Ovary (tissue), 9 donors: ENCODE results near the gene SNX32. TPM values are rescaled to one million over a fixed set of nuclear protein-coding genes. Genes with fewer than 3 reads are reported as not detected.

Source experiments
- DNase-seq, 5 donors: peaks; one replicate each; pipeline ENCODE4 v3.0.0-alpha.2; 2019 to 2020
- H3K27ac ChIP-seq, 2 donors: fragments of 200-600 bp; one replicate each; pipeline versions ENCODE4 v1.5.1 to v1.8.0; 2019 to 2022
- H3K27me3 ChIP-seq: fragments of 200-600 bp; one replicate; pipeline ENCODE4 v1.8.0; 2022
- H3K36me3 ChIP-seq: fragments of 200-600 bp; sonication (generic); one replicate; pipeline ENCODE4 v1.5.1; 2019
- H3K4me1 ChIP-seq: one replicate; pipeline ENCODE4 v1.8.1; 2013; ENCODE audit warnings: mild to moderate bottlenecking, moderate library complexity; ENCODE audit not compliant: insufficient read depth
- H3K4me3 ChIP-seq: fragments of 200-600 bp; sonication (generic); one replicate; pipeline ENCODE4 v1.5.1; 2017
- H3K9me3 ChIP-seq, 2 donors: fragments of 200-600 bp in 1 of 2; sonication (generic) in 1 of 2; one replicate each; pipeline versions ENCODE4 v1.5.1 to v1.8.1; 2013 to 2019; ENCODE audit warnings: mild to moderate bottlenecking in 1 of 2, moderate library complexity in 1 of 2
- CTCF ChIP-seq, 3 donors: fragments of 450-650 bp in 2 of 3; fragments of 200-600 bp in 1 of 3; IDR thresholded peaks; one replicate each; pipeline versions ENCODE4 v1.5.1 to v1.8.0; 2016 to 2022; ENCODE audit warnings: antibody characterized with exemption in 3 of 3, mild to moderate bottlenecking in 1 of 3
- EP300 ChIP-seq: sonication (generic); formaldehyde crosslinking; IDR thresholded peaks from one replicate; pipeline ENCODE4 v1.6.1; 2017; ENCODE audit warnings: antibody characterized with exemption
- POLR2A ChIP-seq: fragments of 450-650 bp; IDR thresholded peaks from one replicate; pipeline ENCODE4 v1.6.1; 2017; ENCODE audit warnings: antibody characterized with exemption, mild to moderate bottlenecking, moderate library complexity
- WGBS, 3 donors: extraction: QIAGEN DNeasy Blood & Tissue Kit in 1 of 3; methylation state at CpG; one replicate each; pipeline versions ENCODE4 v1.1.5 to v1.1.7; 2013 to 2017; 5-methylcytosine and 5-hydroxymethylcytosine counted together
- intact Hi-C, 4 donors: fragments of 100-400 bp; cut with DNase I; formaldehyde crosslinking; loops; one replicate each; pipeline versions ENCODE4 v1.11.0 to v1.15.1; 2022 to 2023
- polyA plus RNA-seq, 2 donors: library from polyadenylated mRNA; stranded (reverse); fragments of 200-250 nt in 1 of 2; fragments of 350-450 nt in 1 of 2; fragmentation: Illumina TruSeq in 1 of 2; extraction: RNeasy Lipid Tissue Mini Kit (QIAGEN cat#74804) in 1 of 2; gene quantifications; one replicate each; pipeline ENCODE4 v1.2.3, GENCODE V29; 2013 to 2014
- total RNA-seq, 7 donors: library from RNA; depleted of rRNA in 2 of 7; stranded (reverse); fragments of >200 nt in 2 of 7; fragmentation: NEBNext Ultra II Directional in 3 of 7; extraction: Animal tissue kit (Norgen Biotek cat#: 25700) in 3 of 7; gene quantifications; one replicate each; pipeline versions ENCODE4 v1.1.0 to v1.2.4, GENCODE V29; 2016 to 2023
- donor health status: DM: no; HTN: no; CAD: no; lungs with moderate emphysema.
- donor health status: DM: no; HTN: no; CAD: no.
- donor health status: Bipolar disorder and iron deficiency.
- donor health status: DM: yes; HTN: yes; CAD: no.
- donor health status: DM: no; HTN: no; CAD: no.
- donor health status: DM: yes; HTN: yes; CAD: no.

SNX32 gene
- total and polyA plus RNA-seq, 9 donors, result 0.40 to 3.0 (median 1.3) TPM; not detected in 1

GRCh38 chr11:65811764-65812475, 21.8 kb upstream of the SNX32 start:
- no peak for DNase-seq
- Histone ChIP-seq H3K4me1 (no peaks in the 10 kb centered on the region), H3K9me3 (no peaks in the 10 kb centered on the region), H3K27me3 (no peaks in the 10 kb centered on the region), H3K27ac (no peak overlapping the region), H3K4me3 (no peak overlapping the region), H3K36me3 (no peaks in the 10 kb centered on the region)
- intact Hi-C loops, result loop anchor here in 2 of 4 donors (5.0 to 10.0 kb wide), 2 partner anchors 35 to 97 kb away; partner anchors contain the start of gene KAT5 (in 1 of the 2)
- WGBS, 3 donors, result 48 to 52% (median 49%) methylated on average over 19 of the region's 19 CpGs
- TF ChIP-seq EP300 (no peak), POLR2A (no peak), CTCF (IDR thresholded peaks at IDR 0.05) (no peak)

- intact Hi-C loops, result loop anchor here in 2 of 4 donors (5.0 to 10.0 kb wide), 2 partner anchors 37 to 100 kb away; partner anchors contain the start of gene KAT5 (in 1 of the 2)
- Histone ChIP-seq H3K4me3 (no peak overlapping the region), H3K27ac (no peak overlapping the region), H3K27me3 (no peaks in the 10 kb centered on the region), H3K4me1 (peaks cover 2% of the 10 kb centered on the region), H3K36me3 (no peaks in the 10 kb centered on the region), H3K9me3 (no peaks in the 10 kb centered on the region)
- TF ChIP-seq CTCF (IDR thresholded peaks at IDR 0.05), result no peak
- no peak for TF ChIP-seq EP300
- TF ChIP-seq POLR2A, result no peak
- whole genome bisulfite sequencing, 3 donors, result 51 to 66% (median 61%) methylated on average over 17 to 18 of the region's 18 CpGs
- DNase-seq, result no peak
These were observed 19.4 kb upstream of the SNX32 start for GRCh38 chr11:65814131-65814985.

- TF ChIP-seq EP300, result no peak
- TF ChIP-seq POLR2A, result no peak
- no peak for TF ChIP-seq CTCF (IDR thresholded peaks at IDR 0.05)
- H3K36me3 ChIP-seq, result no peaks in the 10 kb centered on the region
- no peak overlapping the region for H3K27ac ChIP-seq
- H3K4me1 ChIP-seq, result peaks cover 2% of the 10 kb centered on the region
- DNase-seq, result no peak
- H3K27me3 ChIP-seq, result no peaks in the 10 kb centered on the region
- H3K4me3 ChIP-seq, result no peak overlapping the region
- intact Hi-C loops, result loop anchor here in 2 of 4 donors (5.0 to 10.0 kb wide), 3 partner anchors 38 to 108 kb away; partner anchors contain the start of gene KAT5 (in 1 of the 2)
- 83 to 90% (median 86%) methylated on average over 16 of the region's 16 CpGs for WGBS, 3 donors
- no peaks in the 10 kb centered on the region for H3K9me3 ChIP-seq
These were observed 18.7 kb upstream of the SNX32 start for GRCh38 chr11:65814986-65815565.

GRCh38 chr11:65816696-65817095, 17.1 kb upstream of the SNX32 start:
- Histone ChIP-seq H3K4me1 (peaks cover 2% of the 10 kb centered on the region), H3K9me3 (no peaks in the 10 kb centered on the region), H3K27me3 (no peaks in the 10 kb centered on the region), H3K36me3 (no peaks in the 10 kb centered on the region), H3K4me3 (no peak overlapping the region), H3K27ac (peak overlapping the region in 1 of 2 donors; percentile 72)
- intact Hi-C loops, result loop anchor here in 2 of 4 donors (5.0 to 10.0 kb wide), 2 partner anchors 102 to 109 kb away; partner anchors contain the start of gene KAT5 (in 1 of the 2)
- WGBS, 3 donors, result 94 to 96% (median 94%) methylated on average over 3 of the region's 3 CpGs
- TF ChIP-seq CTCF (IDR thresholded peaks at IDR 0.05) (no peak), EP300 (no peak), POLR2A (no peak)
- DNase-seq, result no peak
